ENCODE measurements around the gene KIAA2012. TPM values are rescaled to one million over a fixed set of nuclear protein-coding genes. Genes with fewer than 3 reads are reported as not detected.

The KIAA2012 gene
- 0.02 TPM for polyA plus RNA-seq (2013, experiment 1 of 2; ENCODE audit: insufficient read length)
- polyA plus RNA-seq (2013, experiment 2 of 2; ENCODE audit: insufficient read length): 0.16 TPM

GRCh38 chr2:202072737-202073401 lies at the start of gene KIAA2012:
KIAA2012 (plus strand) TSS chr2:202073255; CDS start chr2:202073628, 373 bp downstream.
- DNase-seq: no peak

- no peak for DNase-seq
Observed at GRCh38 chr2:202023904-202024266, 49.2 kb upstream of the KIAA2012 start.

GRCh38 chr2:202024871-202025270 lies 48.2 kb upstream of the KIAA2012 start:
- DNase-seq: no peak

DNA sequence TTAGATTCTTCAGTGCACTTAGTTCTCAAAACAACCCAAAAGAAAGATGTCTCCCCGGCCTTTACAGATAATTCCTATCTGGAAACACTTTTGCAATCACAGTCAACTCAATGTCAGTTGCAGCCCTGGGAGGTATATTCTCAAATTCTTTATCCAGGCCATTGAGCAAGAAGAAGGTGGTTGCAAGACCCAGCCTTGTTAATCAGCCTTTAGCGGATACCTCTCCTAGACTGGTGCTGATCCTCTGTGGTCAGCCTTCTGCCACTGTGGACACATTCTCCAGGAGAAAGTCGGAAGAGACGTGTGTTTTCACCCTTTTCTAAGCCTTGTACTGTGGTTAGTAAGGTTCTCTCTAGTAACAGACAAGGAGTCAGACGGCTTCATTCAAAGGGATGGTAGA lies 47.2 kb upstream of the KIAA2012 start:
- DNase-seq: no peak

GRCh38 chr2:202026507-202026906 lies 46.5 kb upstream of the KIAA2012 start:
- no peak for DNase-seq

GRCh38 chr2:202030691-202031090 lies 42.4 kb upstream of the KIAA2012 start:
- peak; percentile 88 for DNase-seq

GRCh38 chr2:202031246-202031951 lies 41.7 kb upstream of the KIAA2012 start:
- peak; percentile 38 for DNase-seq

DNA sequence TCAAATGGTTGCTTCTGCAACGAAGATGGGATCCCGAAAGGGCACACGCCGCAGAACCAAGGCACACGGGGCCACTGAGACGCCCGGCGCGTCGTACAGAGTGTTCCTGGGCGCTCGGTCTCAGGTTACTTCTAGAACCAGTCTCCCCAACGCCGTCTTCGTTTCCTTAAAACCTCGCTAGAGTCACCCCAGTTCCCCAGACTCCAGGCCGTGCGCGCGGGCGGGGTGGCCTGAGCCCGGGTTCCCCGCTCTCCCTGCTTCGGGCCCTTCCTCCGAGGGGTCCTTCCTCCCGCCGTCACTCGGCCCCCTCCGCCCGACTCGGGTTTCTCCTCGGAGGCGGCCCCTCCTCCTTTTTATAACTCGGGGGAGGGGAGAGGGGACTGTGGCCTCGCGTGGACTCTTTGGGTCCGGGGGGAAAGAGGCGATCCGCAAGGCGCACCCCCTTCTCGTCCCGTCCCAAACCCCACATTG lies 40.2 kb upstream of the KIAA2012 start:
- peak; percentile 58 for DNase-seq

GRCh38 chr2:202033317-202034248 lies 39.5 kb upstream of the KIAA2012 start, which contains the start of gene FZD7:
FZD7 (plus strand) TSS chr2:202033855; CDS start chr2:202034648, 793 bp downstream.
- peak; percentile 96 for DNase-seq

DNA sequence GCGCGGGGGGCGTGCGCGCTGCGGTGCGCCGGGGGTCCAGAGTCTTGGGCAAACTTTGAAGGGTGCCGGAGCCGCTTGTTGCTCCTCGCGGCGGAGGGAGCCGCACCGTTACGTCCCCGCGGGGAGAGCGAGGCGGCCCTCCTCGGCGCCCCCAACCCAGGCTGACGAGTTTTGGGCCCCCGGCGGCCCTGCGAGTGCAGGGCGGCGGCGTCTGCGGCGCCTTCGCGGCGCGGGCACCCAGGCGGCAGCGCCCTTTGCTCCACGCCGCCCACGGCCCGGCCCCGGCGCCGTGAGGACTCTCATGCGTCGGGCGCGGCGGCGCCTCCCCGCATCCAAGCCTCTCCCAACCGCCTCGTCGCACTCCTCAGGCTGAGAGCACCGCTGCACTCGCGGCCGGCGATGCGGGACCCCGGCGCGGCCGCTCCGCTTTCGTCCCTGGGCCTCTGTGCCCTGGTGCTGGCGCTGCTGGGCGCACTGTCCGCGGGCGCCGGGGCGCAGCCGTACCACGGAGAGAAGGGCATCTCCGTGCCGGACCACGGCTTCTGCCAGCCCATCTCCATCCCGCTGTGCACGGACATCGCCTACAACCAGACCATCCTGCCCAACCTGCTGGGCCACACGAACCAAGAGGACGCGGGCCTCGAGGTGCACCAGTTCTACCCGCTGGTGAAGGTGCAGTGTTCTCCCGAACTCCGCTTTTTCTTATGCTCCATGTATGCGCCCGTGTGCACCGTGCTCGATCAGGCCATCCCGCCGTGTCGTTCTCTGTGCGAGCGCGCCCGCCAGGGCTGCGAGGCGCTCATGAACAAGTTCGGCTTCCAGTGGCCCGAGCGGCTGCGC lies 38.6 kb upstream of the KIAA2012 start:
- no peak for DNase-seq

GRCh38 chr2:202035089-202035940 lies 37.7 kb upstream of the KIAA2012 start:
- peak; percentile 80 for DNase-seq

GRCh38 chr2:202035941-202036372 lies 37.1 kb upstream of the KIAA2012 start:
- no peak for DNase-seq

DNA sequence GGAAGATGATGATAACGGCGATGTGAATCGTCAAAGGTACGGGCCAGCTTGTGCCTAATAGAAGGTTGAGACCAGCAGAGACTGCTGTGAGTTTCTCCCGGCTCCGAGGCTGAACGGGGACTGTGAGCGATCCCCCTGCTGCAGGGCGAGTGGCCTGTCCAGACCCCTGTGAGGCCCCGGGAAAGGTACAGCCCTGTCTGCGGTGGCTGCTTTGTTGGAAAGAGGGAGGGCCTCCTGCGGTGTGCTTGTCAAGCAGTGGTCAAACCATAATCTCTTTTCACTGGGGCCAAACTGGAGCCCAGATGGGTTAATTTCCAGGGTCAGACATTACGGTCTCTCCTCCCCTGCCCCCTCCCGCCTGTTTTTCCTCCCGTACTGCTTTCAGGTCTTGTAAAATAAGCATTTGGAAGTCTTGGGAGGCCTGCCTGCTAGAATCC lies 36.4 kb upstream of the KIAA2012 start:
- no peak for DNase-seq

GRCh38 chr2:202037086-202037485 lies 36.0 kb upstream of the KIAA2012 start:
- DNase-seq: peak; percentile 54

- DNase-seq: peak; percentile 63
Observed at GRCh38 chr2:202038471-202039277, 34.4 kb upstream of the KIAA2012 start.

- no peak for DNase-seq
Observed at GRCh38 chr2:202039278-202040078, 33.6 kb upstream of the KIAA2012 start.

GRCh38 chr2:202040079-202040844 lies 32.8 kb upstream of the KIAA2012 start:
- no peak for DNase-seq

DNA sequence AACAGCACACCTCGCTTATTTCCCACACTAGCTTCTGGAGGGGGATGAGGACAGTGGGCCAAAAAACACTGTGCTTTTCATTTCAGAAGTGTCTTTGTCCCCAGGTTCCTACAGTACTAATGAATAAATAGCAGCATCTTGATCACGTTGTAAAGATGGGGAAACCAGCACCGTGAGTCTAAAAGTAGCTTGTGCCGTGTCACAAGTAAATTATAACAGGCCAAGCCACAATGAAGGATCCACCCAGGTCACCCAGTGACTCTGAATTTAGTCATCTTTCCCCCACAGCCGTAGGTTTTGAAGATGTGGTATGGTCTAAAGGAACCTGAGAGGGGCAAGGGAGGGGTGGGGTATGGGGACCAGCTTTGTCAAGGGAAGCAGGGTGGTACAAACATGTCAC lies 30.6 kb upstream of the KIAA2012 start:
- DNase-seq: no peak
